ENCODE data around the gene UTP18. TPM values are rescaled to one million over a fixed set of nuclear protein-coding genes. Genes with fewer than 3 reads are reported as not detected.
"Not testable (repeated sequence)": the region's sequence is repeated elsewhere in the genome, so short reads cannot be mapped to it uniquely, and the experiment has no call there.

Gene UTP18
- total RNA-seq, 1 donor from 2014 or later, result 10.0 TPM

DNA sequence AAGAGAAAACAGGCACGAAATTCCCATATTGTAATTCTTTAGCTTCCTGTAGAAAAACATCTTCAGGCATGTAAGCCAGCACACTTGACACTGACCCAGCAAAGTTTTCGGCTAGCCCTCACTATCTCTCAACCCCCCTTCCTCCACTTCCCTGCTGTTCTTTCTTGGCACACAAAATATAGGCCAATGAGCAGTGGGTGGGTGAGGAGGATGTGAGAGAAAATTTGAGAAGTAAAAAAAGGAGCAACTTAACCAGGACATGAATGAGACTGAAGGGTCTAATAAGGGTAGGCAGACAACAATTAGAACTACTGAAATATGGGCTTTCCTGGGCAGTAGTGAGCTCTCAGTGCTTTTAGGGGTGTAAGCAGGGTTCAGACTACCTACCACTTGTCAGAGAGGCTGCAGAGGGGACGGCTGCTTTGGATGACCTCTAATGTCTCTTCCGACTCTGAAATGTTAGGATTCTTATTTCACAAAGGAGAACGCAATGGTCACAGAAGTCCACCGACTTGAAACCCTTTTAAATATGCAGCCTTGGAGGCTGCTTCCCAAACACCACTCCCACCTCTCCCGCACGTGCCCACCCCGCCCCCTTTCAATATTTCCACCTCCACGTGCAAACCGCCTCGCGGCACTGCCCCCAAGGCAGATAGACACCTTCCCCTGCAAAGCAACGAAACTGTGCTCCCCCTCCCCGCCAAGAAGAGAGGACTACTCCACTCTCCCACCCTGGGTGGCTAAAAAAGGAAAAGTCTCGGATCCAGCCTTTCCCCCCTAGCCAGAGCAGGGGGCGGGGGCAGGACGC lies 1.4 kb upstream of the UTP18 start:
- no peak for DNase-seq (ENCODE audit: low spot score)
- ATAC-seq, result no peak

DNA sequence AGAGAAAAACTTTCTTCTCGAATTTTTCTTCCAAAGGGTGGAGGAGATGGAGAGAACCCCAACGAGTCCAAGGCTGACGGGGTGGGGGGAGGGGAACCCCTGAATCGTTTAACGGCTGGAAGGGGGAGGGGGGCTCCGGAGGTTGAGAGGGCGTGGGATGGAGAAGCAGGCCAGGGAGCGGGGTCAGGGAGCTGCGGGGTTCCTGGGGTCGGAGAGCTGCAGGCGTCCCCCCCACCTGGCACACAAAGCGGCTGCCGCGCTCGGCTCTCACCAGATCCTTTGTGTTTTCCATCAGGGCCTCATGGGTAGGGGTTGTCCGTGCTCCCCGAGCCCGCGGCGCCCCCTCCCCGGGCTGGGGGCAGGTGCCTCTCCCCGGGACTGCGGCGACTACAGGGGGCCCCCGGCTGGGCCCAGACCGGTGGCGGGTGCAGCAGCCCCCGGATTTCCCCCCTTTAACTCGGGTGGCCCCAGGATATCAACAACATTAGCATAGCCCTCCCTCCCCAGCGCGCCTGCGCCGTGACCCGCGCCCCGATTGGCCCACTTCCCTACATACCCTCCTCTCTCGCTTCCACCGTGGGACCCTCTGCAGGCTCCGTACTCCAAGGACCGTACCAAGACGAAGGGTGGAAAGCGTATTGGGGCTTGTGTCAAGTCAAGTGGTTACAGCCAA lies 646 bp upstream of the UTP18 start, which contains the start of gene MBTD1:
MBTD1 (minus strand) TSS at position 486 of the 673 bp plus-strand sequence. CDS start 34,888 bp downstream, outside the sequence.
- peak; percentile 95 for DNase-seq (ENCODE audit: low spot score)
- peak; percentile 77 for ATAC-seq

DNA sequence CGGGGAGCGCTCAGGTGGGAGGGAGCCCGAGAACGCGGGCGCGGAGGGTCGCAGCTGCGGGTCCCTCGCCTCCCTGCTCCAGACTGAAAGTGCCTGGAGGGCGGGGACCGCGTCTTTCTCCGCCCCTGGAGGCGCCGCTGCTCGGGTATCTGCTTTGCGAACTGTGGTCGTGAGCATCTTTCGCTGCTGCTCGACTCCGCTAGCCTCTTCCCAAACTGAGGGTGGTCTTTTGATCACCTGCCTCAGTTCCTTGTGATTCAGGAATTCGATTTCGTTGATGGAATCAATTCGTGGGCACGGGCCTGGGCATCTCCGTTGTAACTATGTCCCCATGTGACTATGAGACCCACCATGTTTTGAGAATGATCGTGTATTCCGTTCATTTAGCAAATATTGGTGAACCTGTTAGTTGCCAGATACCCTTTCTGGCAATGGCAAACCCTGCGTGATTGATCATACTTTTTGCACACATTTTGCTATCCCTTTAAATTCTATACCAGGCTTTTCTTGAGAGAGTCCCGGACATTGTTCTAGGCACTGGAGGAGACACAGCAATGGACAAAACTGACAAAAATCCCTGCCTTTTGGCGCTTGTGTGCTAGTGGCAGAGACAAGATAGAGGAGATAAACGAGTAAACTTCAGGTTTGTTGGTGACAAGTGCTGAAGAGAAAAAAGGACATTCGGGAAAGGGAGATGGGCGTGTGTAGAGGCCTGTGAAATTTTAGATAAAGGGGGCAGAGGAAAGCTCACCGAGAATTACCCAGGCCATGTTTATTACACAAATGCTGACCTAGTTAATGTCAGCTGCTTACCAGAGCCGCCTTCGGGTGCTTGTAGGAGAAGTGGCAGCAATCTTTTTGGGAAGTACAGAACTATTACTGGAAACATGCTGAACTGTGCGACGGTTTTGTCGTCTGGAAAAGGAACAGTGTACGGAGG lies 948 bp downstream of the UTP18 start:
- DNase-seq (ENCODE audit: low spot score) (no peak), ATAC-seq (no peak)

DNA sequence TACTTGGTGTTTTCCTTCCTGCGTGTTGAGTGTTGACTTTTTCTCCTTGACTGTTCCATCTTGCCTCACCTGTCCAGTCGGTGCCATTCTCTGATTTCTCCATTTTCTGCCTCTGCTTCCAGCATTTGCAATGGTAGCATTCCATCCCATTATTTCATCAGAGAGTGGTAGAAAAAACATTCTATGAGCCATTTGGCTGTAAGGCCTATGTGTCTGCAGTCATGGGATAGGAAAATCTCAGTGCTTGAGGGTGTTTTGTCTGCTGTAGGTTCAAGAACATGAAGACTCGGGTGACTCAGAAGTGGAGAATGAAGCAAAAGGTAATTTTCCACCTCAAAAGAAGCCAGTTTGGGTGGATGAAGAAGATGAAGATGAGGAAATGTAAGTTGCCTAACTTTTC lies 2.7 kb downstream of the UTP18 start:
- no peak for ATAC-seq
- no peak for DNase-seq (ENCODE audit: low spot score)

DNA sequence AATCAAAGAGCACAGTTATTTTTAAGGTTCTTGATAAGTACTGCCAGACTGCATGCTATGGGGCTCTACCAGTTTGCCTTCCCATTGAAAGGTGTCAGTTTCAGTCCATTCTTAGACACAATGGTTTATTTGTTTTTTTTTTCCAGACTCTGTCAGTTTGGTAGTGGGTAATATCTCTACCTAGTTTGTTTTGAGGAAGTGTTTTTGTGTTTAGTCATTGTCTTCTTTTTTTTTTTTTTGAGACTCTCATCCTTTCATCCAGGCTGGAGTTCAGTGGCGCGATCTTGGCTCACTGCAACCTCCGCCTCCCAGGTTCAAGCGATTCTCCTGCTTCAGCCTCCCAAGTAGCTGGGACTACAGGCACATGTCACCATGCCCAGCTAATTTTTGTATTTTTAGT lies 4.1 kb downstream of the UTP18 start:
- DNase-seq (ENCODE audit: low spot score); ATAC-seq: not testable (repeated sequence)

DNA sequence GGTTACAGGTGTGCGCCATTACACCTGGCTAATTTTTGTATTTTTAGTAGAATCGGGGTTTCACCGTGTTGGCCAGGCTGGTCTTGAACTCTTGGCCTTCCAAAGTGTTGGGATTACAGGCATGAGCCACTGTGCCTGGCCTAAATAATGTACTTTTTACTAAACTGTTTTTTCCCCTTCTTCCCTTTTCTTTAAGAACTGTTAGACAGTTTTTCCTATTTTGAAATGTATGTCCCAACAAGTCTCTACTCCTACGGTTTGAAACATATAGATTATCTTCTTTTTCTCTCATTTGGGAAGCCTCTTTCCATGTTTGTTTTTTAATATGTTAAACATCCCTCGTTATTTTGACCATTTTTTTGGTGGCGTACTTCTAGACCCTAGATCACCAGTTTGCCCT lies 9.6 kb downstream of the UTP18 start:
- ATAC-seq (no peak), DNase-seq (ENCODE audit: low spot score) (no peak)

DNA sequence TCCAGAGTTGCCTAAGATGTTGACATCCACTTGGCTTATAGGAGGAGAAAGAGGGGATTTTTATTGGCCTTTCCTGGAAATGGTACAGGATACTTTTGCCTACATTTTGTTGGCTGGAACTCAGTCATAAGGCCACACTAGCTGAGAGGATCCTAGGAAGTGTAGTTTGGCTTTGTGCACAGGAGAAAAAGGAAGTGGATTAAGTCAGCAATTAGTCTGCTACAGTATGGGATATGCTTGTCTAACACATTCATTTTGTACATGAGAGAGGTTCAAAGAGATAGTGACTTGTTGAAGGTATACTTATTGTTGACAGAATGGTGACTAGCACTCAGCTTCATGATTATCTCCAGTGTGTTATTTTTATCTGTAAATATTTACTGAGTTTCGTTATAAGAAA lies 10.3 kb downstream of the UTP18 start:
- DNase-seq (ENCODE audit: low spot score), result no peak

DNA sequence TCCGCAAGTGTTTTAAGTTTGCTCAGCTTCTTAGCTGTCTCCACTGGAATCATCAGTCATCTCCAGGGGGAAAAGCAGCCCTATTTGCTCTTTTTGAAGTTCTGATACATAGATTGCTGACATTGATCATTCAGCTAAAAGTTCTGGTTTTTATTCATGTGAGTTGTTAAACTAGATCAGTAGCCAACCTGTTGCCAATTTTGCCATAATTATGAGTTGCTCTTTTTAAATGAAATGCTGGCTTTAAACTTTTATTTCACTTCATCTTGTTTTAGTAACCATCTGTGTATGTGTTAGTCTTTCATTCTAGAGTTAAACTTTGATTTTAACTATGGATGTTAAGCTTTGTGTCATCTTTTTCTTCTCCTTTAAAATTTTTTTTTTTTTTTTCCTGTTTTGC lies 12.5 kb downstream of the UTP18 start:
- DNase-seq (ENCODE audit: low spot score) (no peak), ATAC-seq (no peak)

More for the DNA sequence above, 10.3 kb downstream of the UTP18 start:
- ATAC-seq, result no peak

DNA sequence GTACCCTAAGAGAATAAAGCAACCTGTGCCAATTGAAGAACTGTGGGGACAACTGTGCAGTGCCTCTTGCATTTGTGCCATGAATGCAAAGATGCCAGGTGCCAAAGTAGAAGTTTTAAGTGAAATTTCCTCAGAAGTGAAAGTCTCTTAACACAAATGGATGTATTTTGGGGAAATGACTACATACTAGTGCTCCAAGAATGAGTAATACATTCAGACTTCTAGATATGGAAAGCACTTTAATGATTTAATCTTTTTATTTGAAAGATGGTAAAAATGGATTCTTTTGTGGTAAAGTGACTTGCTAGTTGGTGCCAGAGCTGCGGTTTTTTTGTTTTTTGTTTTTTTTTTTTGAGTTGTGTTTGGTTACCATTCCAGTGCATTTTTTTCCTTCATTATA lies 15.0 kb downstream of the UTP18 start:
- no peak for DNase-seq (ENCODE audit: low spot score)
- ATAC-seq, result no peak

DNA sequence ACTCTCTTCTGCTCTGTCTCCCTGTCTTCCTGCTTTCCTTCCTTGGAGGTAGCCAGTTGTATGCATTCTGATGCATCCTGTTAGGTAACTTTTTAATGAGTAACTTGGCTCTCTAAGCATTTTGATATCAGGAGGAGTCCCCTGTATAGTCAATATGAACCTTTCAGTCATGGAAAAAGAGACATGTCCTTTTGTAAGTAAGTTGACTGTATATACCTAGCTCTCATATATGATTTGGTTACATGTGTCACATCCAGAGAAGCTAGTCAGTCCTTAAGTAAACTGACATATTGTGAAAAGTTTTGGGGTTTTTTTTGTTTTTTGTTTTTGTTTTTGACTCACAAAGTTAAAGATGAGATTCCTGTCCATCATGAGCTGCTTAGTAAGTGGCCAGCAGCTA lies 18.8 kb downstream of the UTP18 start:
- DNase-seq (ENCODE audit: low spot score), result no peak
- no peak for ATAC-seq

DNA sequence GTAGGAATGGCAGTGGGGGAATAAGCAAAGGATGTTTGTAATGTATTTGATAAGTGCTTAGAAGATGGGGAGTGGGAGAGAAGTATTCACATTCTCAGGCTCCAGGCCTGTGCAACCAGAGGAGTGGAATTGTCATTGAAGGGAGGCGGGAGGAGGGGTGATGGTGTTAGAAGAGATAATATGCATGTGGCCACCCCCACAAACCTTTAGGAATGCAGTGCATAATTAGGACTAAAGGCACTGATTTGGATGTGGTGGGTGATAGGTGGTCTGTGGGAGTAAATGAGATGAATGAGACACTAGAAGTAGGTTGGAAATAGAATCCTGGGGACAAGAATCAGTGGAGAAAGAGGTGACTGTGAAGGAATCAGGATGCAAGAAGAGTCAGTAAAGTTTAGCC lies 27.1 kb downstream of the UTP18 start:
- no peak for ATAC-seq

DNA sequence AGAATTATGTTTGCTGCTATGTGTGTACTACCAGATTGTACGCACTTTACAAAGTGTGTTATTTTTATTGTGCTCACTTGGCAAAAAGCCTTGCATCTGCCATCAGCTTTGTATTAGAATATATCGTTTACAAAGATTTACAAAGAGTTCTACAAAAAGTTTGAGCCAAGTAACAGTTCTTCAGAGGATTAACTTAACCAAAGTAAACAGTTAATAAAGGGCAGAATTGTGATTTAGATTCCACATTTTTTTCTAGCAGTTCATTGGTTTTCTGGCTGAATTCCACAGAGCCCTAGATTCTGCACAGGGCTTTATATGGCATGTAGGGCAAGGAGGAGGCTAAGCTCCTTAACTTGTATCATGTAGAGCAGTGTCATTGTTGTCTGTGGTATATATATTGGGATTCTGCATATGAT lies 29.4 kb downstream of the UTP18 start:
- ATAC-seq (no peak), DNase-seq (ENCODE audit: low spot score) (no peak)

More for the DNA sequence above, 27.1 kb downstream of the UTP18 start:
- no peak for DNase-seq (ENCODE audit: low spot score)

DNA sequence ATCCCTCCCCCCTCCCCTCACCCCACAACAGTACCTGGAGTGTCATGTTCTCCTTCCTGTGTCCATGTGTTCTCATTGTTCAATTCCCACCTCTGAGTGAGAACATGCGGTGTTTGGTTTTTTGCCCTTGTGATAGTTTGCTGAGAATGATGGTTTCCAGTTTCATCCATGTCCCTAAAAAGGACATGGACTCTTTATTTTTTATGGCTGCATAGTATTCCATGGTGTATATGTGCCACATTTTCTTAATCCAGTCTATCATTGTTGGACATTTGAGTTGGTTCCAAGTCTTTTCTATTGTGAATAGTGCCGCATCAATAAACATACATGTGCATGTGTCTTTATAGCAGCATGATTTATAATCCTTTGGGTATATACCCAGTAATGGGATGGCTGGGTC lies 34.0 kb downstream of the UTP18 start:
- ATAC-seq; DNase-seq (ENCODE audit: low spot score): not testable (repeated sequence)

DNA sequence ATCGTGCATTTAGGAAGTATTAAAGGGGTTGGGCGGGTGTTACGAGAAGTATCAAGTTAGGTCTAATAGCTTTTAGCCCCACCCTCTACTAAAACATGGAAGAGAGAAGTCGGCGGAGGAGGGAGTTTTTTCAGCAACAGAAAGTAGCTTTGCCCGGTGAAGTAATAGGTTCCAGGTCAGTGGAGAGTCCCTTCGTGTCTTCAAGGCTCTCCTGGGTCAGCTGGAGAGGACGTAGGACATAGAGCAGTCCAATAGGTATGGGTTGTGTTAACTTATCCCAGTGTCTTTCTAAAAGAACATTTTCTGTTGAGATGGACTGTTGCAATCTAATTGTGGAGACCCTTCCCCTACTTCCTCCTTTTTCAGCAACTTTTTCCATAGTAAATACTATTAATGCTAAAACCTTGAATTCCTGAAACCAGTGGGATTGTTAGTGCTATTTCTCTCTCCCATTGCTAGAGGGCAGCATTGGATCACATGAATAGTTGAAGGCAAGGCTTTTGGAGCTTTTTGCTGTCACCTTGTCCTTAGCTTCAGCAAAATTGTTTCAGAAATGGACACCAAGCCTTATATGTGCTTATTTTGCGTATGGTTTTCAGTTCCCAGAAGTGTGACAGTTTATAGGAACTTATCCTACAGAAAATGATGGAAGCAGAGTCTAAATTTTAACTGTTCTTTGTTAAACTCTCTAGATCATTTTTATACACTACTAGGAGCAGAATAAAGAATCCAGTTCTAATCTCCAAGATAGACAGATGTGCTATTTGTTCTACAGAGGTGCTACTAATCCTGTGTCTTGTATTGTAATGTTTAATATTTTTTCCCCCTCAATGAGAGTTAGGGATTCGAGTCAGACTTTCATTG lies 38.4 kb downstream of the UTP18 start:
- ATAC-seq, result peak; percentile 83
- DNase-seq (ENCODE audit: low spot score), result no peak

DNA sequence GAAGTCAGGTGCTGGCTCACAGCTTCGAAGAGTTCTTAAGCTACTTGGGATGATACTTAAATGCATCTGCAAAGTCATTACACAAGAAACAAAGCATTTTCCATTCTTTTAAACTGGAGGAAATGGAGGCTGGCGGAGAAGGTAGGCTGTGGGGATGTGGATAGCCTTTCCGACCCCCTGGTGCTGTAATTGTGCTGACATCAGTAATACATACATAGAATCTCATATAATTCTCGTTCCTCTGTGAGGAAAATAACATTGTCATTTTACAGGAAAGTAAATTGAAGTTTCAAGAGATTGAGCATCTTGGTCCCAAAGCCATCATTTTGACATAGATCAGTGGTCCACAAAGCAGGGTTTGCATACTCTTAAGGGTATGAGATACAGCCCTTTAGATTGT lies 39.5 kb downstream of the UTP18 start:
- ATAC-seq (no peak), DNase-seq (ENCODE audit: low spot score) (no peak)

DNA sequence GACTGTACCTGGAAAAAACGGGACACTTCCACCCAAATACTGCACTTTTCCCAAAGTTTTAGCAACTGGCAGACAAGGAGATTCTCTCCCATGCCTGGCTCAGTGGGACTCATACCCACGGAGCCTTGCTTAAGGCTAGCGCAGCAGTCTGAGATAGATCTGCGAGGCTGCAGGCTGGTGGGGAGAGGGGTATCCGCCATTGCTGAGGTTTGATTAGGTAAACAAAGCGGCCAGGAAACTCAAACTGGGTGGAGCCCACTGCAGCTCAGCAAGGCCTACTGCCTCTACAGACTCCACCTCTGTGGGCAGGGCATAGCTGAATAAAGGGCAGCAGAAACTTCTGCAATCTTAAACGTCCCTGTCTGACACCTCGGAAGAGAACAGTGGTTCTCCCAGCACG lies 44.8 kb downstream of the UTP18 start:
- no peak for ATAC-seq
- no peak for DNase-seq (ENCODE audit: low spot score)

DNA sequence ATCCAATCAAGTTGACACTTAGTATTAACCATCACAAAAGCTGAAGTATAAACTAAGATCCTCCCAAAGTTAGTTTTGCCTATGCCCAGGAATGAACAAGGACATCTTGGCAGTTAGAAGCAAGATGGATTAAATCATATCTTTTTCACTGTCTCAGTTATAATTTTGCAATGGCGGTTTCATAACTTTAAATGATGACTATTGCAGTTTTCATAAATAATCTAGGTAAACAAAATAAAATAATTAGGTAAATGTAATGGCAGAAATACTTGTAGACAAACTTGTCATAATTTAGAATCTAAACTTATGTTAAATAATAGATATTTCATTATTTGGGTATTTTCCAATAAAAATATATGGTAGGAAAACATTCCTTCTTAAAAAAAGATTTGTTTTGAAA lies 51.7 kb downstream of the UTP18 start:
- DNase-seq (ENCODE audit: low spot score); ATAC-seq: not testable (repeated sequence)

DNA sequence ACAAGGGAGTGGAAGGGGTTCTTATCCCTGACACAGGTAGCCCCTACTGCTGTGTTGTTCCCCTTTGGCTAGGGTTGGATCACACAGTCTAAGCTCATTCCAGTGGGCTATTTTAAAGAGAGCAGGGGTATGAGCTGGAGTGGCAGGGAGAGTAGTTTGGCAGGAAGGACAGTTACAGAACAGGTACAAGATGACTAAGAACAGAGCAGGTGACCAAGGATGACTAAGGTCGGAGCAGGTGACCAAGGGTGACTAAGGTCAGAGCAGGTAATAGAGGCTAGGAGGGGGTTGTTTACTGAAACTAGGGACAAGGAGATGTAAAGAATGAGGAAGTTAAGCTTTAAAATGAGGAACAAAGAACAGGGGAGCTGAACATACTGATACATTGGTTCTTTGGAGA lies 58.8 kb downstream of the UTP18 start:
- ATAC-seq (no peak), DNase-seq (ENCODE audit: low spot score) (no peak)

DNA sequence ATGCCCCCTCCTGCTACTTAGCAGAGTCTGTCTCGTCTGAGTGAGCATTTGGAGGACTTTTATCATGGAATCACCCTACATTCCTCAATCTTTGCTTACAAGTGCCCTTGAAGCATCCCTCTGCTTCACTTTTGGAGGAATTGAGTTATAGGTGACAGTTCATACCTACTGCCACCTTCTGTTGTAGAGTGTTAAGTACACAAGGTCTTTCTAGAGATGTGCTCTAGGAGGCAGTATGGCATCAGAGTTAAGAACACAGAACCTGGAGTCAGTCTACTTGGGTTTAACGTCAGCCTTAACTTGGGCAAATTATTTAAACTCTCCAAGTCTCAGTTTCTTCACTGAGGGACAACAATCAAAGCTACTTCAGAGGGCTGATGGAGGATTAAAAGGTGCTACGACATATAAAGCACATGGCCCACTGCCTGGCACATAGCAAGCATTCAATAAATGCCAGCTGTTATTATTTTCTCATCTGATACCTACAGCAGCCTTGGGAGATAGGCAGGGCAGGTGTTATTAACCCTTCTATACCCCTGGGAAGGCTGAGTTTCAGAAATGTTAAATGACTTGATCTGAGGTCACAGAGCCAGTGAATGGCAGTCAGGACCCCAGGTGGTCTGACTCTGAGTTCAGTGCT lies 62.2 kb downstream of the UTP18 start:
- DNase-seq (ENCODE audit: low spot score) (no peak), ATAC-seq (peak; percentile 87)

DNA sequence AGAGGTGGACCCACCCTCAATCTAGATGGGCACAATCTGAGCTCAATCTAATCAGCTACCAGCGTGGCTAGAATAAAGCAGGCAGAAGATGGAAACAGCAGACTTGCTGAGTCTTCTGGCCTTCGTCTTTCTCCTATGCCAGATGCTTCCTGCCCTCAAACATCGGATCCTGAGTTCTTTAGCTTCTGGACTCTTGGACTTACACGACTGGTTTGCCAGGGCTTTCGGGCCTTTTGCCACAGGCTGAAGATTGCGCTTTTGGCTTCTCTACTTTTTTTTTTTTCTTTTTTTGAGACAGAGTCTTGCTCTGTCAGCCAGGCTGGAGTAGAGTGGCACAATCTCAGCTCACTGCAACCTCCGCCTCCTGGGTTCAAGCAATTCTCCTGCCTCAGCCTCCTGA lies 65.1 kb downstream of the UTP18 start:
- ATAC-seq, result peak; percentile 69
- peak; percentile 50 for DNase-seq (ENCODE audit: low spot score)

Measured in left lobe of liver (tissue), 2 donors.